GM12873 (cell line): ENCODE results near the gene GTF2A1.

ENCODE experiments used
- TF ChIP-seq, protein P1 (sequence below): IDR thresholded peaks from 2 replicates; pipeline ENCODE4 v1.5.1; 2012; ENCODE audit warnings: low read depth, mild to moderate bottlenecking, moderate library complexity, low read length, control low read depth; ENCODE audit not compliant: insufficient read depth; ENCODE audit errors: missing control alignments

GTF2A1 gene

GRCh38 chr14:81166121-81166520, 54.6 kb downstream of the GTF2A1 start:
- TF ChIP-seq, protein P1, sequence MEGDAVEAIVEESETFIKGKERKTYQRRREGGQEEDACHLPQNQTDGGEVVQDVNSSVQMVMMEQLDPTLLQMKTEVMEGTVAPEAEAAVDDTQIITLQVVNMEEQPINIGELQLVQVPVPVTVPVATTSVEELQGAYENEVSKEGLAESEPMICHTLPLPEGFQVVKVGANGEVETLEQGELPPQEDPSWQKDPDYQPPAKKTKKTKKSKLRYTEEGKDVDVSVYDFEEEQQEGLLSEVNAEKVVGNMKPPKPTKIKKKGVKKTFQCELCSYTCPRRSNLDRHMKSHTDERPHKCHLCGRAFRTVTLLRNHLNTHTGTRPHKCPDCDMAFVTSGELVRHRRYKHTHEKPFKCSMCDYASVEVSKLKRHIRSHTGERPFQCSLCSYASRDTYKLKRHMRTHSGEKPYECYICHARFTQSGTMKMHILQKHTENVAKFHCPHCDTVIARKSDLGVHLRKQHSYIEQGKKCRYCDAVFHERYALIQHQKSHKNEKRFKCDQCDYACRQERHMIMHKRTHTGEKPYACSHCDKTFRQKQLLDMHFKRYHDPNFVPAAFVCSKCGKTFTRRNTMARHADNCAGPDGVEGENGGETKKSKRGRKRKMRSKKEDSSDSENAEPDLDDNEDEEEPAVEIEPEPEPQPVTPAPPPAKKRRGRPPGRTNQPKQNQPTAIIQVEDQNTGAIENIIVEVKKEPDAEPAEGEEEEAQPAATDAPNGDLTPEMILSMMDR = no peak

- TF ChIP-seq, protein P1 = no peak
Observed at GRCh38 chr14:81165188-81165587, 55.6 kb downstream of the GTF2A1 start.

DNA sequence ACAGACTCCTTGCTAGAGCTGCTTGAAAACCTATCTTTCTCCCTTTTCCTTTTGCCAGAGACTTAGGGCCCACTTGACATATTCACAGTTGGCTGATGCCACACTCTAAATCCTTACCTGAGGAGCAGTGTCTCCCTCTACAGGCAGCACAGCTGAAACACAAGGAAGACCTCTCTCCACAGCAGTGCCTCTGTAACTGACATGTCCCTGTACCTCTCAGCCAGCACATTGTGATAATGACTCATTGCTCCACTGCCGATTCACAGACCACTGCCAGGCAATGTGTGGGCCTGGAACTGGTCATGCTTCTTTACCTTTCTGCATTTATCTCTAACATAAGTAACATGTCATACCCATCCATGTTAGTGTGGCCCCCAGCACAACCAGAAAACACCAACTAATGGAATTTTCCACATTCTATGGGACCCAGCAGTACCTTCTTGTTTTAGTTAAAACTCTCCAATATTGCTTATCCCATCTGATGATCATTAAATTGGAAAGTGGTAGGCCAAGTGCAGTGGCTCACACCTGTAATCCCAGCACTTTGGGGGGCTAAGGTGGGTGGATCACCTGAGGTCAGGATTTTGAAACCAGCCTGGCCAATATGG, 56.5 kb downstream of the GTF2A1 start:
- TF ChIP-seq, protein P1 = peak; percentile 91

- TF ChIP-seq, protein P1 = no peak
Observed at GRCh38 chr14:81162941-81163340, 57.8 kb downstream of the GTF2A1 start.

- TF ChIP-seq, protein P1 = no peak
Observed at GRCh38 chr14:81161749-81162148, 59.0 kb downstream of the GTF2A1 start.

DNA sequence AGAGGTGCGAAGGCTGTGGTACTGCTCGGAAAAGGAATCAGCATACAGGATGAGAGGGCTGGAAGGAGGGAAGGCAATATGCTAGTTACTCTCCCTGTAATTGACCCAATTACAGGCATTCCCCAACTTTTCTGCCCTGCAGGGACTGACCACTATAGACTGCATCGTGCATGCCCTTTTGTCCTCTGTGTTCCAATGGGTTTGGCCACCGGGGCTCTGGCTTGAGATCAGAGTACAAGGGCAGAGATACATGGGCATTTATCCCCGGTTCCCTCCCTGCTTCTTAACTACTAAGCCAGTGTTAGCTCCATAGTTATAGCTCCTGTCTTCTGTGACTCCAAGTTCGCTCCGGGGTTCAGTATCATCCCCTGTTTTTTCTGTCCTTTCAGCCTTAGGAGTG, 59.7 kb downstream of the GTF2A1 start:
- TF ChIP-seq, protein P1 = no peak

- TF ChIP-seq, protein P1 = no peak
Observed at GRCh38 chr14:81157431-81157830, 63.3 kb downstream of the GTF2A1 start.
